ENCODE data around the gene TMED6.

The TMED6 gene

DNA sequence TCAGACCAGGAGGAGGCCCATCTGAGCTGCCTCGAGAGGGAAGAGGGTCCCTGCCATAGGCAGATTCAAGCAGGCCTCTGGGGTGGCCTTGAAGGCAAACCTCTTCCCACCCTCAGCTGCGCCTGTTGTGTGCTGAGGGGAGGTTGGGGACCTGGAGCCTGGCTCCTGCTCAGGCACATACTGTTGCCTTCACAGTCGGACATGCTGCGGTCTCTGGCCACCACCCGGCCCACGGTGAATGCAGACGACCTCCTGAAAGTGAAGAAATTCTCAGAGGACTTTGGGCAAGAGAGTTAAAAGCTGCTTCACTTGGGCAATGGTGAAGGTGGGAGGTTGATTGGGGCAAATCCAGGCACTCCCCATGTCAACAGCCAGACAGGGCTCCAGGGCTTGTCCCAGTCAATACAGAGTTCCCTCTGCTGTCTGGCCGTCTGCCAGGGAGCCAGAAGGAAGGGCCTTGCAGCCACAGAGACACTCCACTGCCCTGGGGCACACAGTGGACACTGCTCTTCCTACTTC, 27.5 kb downstream of the TMED6 start:
- DNase-seq (ENCODE audit: insufficient read length, low spot score) (no peak), FAIRE-seq (no peak)
- no peak for TF ChIP-seq POLR2A (IDR thresholded peaks at IDR 0.05; ENCODE audit: low read depth, low read length)

DNA sequence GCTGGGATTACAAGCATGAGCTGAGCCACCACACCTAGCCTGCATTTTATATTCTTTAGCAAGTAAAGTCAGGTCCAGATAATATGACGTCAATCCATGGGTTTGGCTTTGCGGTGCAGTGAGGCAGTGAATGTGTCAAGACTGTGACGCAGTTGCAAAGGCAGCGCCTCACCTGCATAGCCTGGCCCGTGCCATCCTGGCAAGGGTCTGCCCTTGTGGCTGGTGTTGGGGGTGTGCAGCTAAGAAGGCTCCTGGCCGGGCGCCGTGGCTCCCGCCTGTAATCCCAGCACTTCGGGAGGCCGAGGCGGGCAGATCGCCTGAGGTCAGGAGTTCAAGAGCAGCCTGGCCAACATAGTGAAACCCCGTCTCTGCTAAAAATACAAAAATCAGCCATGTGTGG, 28.2 kb downstream of the TMED6 start:
- FAIRE-seq = no peak
- TF ChIP-seq POLR2A (IDR thresholded peaks at IDR 0.05; ENCODE audit: low read depth, low read length) = no peak
- no peak for DNase-seq (ENCODE audit: insufficient read length, low spot score)

DNA sequence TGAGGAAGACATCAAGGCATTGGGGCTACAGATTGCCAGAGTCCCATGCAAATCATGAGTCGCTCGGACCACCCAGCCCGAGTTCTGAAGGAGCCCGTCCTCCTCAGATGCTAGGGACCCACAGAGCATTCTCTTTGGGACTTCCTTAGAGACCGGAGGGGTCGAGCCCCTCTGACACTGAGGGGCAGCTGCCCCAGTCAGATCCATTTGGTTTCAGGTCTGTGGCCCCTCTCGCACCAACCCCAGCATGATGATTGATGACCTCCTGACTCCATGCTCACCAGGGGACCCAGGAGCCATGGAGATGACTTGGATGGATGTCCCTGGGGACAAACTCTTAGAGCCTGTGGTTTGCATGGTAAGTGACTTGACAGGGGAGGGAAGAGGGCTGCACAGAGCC, 29.2 kb downstream of the TMED6 start:
- TF ChIP-seq POLR2A (IDR thresholded peaks at IDR 0.05; ENCODE audit: low read depth, low read length) = no peak
- no peak for FAIRE-seq
- no peak for DNase-seq (ENCODE audit: insufficient read length, low spot score)

DNA sequence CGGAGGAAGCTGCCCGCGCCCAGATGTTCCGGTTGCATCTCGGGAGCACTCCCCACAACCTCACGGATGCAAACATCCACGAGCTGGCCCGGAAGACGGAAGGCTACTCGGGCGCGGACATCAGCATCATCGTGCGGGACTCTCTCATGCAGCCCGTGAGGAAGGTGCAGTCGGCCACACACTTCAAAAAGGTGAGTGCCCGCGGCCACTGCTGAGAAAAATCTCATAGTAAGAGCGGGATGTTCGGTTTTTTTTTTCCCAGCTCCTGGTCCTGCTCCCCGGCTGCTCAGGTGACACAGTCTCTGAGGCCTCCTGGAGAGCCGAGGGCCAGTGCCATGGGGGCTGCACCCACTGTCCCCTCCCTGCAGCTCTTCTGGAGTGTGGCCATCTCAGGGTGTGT, 30.5 kb downstream of the TMED6 start:
- TF ChIP-seq POLR2A (IDR thresholded peaks at IDR 0.05; ENCODE audit: low read depth, low read length) = no peak
- DNase-seq (ENCODE audit: insufficient read length, low spot score) (no peak), FAIRE-seq (no peak)

DNA sequence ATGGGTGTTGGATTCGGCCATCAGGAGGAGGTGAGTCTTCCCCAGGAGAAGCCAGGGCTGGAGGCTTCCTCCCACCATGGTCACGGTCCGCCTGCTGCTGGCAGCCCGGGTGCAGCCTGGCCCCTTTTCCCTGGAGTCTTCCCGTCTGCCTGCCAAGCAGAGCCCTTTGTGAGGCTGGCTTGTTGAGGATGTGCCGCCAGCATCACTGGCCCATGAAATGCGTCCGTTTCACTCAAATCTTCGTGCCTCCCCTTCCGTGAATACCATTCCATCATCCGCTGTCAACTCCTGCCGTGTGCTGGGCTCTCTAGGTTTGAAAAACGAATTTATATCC, 30.9 kb downstream of the TMED6 start:
- no peak for TF ChIP-seq POLR2A (IDR thresholded peaks at IDR 0.05; ENCODE audit: low read depth, low read length)
- DNase-seq (ENCODE audit: insufficient read length, low spot score) (no peak), FAIRE-seq (no peak)

DNA sequence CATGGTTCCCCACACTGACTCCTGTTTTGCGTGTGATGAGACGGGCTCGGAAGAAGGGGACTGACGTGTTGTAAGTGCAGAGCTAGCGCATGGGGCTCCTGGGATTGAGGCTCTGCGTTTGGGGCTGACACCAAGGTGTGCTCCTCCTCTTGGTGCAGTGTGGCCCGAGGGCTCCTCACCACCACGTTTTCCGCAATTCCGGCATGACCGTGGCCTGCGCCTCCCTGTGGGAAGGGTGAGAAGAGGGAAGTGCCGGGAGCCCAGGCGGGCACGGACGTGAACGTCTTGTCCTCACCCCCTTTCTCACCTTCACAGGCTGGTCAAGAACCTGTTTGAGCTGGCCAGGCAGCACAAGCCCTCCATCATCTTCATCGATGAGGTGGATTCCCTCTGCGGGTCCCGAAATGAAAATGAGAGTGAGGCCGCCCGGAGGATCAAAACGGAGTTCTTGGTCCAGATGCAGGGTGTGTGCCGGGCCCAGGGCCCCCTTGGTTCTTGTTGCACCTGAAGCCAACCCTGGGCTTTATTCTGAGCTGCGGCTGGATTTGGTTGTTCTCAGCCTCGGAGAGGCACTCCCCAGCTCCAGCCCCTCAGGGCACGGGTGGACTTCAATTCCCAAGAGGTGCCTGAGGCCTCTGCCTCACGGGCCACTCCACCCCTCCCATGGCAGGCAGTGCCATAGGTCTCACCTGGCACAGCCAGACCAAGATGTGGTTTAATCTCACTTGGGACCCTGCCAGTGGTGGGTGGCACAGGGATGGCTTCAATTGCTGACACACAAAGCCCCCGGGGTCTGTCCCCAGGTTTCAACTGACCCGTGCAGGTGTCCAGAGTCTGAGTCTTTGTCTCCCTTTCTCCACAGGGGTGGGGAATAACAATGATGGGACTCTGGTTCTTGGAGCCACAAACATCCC, 31.5 kb downstream of the TMED6 start:
- no peak for TF ChIP-seq POLR2A (IDR thresholded peaks at IDR 0.05; ENCODE audit: low read depth, low read length)
- DNase-seq (ENCODE audit: insufficient read length, low spot score) (no peak), FAIRE-seq (no peak)

DNA sequence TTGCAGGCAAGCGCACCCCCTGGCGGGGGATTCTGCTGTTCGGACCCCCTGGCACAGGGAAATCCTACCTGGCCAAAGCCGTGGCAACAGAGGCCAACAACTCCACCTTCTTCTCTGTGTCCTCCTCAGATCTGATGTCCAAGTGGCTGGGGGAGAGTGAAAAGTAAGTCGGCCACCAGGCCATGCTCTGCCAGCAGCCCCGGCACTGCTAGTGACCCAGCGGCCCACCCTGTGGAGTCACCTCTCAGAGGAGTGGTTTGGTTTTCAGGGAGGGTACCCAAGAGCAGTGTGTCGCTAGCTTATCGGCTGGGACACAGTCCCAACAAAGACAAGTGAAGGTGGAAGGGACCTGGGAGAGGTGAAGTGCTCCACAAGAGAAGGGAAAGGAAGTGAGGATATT, 32.2 kb downstream of the TMED6 start:
- DNase-seq (ENCODE audit: insufficient read length, low spot score) (no peak), FAIRE-seq (no peak)
- TF ChIP-seq POLR2A (IDR thresholded peaks at IDR 0.05; ENCODE audit: low read depth, low read length) = no peak

DNA sequence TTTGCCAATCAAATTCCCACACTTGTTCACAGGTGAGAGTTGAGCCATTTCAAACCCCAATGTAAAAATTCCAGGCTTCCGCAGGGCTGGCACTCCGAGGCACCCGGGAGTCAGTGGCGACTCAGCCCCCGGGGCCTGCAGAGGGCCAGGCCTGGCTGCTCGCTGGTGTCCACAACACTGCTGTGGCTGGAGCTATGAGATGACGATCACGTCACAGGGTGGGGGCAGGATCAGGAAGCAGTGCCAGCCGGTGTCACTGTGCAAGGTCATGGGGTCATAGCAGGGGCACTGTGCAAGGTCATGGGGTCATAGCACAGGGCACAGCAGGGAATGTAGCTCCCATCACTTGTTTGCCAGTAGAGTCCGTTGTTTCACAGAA, 32.7 kb downstream of the TMED6 start:
- FAIRE-seq (no peak), DNase-seq (ENCODE audit: insufficient read length, low spot score) (no peak)
- TF ChIP-seq POLR2A (IDR thresholded peaks at IDR 0.05; ENCODE audit: low read depth, low read length) = no peak

DNA sequence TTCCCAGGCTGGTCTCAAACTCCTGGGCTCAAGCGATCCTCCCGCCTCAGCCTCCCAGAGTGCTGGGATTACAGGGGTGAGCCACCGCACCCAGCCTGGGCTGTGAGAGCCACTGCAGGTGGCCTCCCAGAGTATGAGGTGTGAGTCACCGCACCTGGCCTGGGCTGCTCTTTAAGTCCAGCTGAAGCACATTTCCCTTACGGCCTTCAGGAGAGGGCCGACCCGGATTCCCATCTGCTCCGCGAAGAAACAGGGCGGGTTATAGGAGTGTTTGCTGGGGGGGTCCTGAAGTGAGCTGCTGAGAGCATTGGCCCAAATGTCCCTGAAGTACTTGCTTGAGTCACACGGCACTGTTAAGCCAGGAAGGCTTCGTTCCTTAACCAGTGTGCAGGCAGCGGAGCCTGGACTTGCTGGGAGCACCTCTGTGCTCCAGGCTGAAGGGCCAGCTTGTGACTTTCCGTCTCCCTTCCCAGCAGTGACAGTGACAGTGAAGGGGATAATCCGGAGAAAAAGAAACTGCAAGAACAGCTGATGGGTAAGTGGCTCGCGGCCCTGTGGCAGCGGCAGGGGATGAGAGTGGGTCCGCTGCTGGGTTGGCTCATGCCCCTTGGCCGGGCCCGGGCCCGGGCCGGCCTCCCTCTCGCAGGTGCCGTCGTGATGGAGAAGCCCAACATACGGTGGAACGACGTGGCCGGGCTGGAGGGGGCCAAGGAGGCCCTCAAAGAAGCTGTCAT, 33.2 kb downstream of the TMED6 start:
- FAIRE-seq (no peak), DNase-seq (ENCODE audit: insufficient read length, low spot score) (no peak)
- no peak for TF ChIP-seq POLR2A (IDR thresholded peaks at IDR 0.05; ENCODE audit: low read depth, low read length)

DNA sequence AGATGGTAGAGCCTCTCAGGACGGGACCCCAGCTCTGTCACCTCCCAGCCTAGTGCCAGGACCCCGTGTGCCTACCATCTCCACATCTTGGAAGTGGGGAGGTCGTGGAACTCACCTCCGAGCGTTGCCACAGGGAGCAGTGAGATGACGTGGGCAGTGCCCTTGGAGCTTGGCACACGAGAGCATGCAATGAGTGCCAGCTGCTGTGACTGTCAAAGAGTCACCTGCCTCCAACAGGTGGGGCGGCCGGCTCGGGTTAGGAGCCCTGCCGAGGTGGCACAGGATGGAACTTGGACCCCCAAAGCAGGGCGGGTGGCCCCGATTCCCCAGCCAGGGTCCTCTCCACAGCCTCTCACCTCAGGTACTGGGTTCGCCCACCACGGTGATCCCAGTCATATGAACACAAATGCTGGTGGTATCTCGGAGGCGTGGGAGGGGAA, 35.0 kb downstream of the TMED6 start:
- TF ChIP-seq POLR2A (IDR thresholded peaks at IDR 0.05; ENCODE audit: low read depth, low read length) = no peak
- no peak for FAIRE-seq

DNA sequence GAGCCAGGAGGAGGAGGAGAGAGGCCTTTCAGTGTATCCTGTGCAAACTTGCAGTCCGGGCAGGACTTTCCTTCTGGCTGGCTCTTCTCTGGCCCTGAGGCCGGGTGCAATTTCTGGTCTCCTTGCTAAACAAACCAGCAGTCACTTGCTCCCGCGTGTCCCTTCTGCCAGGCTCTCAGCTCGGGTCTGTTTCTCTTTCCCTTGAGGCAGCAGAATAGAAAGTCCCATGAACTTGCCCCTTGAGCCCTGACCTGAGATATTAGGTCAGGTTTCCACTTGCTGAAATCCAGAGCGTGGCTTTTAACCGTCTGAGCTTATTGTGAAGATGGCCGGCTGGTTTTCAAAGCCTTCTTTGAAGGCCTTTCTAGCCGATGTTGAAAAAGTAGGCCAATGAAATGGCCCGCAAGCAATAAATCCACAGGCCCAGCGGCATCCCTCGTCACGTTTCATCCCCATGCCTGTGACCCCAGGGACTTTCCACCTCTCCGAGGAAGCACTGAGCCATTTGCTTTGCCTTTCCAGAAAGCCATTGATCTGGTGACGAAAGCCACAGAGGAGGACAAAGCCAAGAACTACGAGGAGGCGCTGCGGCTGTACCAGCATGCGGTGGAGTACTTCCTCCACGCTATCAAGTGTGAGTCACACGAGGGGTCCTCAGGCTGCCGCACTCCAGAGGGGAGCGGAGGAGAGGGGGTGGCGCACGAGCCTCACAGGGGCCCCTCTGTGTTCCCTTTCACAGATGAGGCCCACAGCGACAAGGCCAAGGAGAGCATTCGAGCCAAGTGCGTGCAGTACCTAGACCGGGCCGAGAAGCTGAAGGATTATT, 35.9 kb downstream of the TMED6 start:
- no peak for FAIRE-seq
- TF ChIP-seq POLR2A (IDR thresholded peaks at IDR 0.05; ENCODE audit: low read depth, low read length) = no peak
- no peak for DNase-seq (ENCODE audit: insufficient read length, low spot score)

More for the DNA sequence above, 35.0 kb downstream of the TMED6 start:
- DNase-seq (ENCODE audit: insufficient read length, low spot score) = no peak

DNA sequence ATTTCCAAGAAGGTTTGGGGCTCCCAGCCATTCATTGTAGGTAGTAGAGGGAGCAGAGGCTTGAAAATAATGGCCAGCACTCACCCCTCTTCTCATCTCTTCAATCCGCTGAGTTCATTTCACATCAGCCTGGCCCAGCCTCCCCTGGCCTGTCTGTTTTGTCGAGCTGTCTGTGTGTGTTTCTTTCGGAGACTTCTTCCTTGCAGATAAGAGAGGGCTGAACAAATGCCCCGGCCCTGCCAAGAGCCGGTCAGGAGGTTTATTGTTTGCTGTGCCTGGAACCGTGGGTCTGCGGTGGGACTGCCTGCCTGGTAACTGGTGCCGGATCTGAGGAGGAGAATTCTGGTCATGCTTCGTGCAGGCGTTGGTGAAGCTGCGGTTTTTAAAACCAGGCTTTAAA, 37.1 kb downstream of the TMED6 start:
- TF ChIP-seq POLR2A (IDR thresholded peaks at IDR 0.05; ENCODE audit: low read depth, low read length) = no peak
- FAIRE-seq = no peak
- no peak for DNase-seq (ENCODE audit: insufficient read length, low spot score)

DNA sequence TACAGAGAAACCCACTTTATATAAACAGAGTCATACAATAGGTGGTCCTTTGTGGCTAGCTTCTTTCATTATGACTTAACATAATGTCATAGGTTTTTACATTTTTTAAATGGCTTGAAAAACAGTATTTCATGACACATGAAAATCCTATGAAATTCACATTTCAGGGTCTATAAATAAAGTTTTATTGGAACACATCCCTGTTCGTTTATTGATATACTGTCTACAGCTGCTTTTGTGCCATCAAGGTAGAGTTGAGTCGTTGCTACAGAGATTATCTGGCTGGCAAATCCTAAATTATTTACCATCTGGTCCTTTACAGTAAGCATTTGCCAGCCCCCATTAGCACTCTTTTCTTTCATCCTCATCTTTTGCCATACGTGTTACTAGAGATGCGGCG, 38.1 kb downstream of the TMED6 start:
- TF ChIP-seq POLR2A (IDR thresholded peaks at IDR 0.05; ENCODE audit: low read depth, low read length) = no peak
- FAIRE-seq = no peak
- DNase-seq (ENCODE audit: insufficient read length, low spot score) = no peak
